HG03378 (cell line): ENCODE measurements around the gene KRT36.

Experiments used
- ATAC-seq: cut with Tn5 transposase; IDR thresholded peaks from one replicate; pipeline ENCODE4 v1.9.1; 2021; ENCODE audit warnings: mild to moderate bottlenecking, moderate library complexity; ENCODE audit not compliant: unreplicated experiment

KRT36 gene

GRCh38 chr17:41442739-41443138 is 47.0 kb downstream of the KRT36 start:
- no peak for ATAC-seq

- ATAC-seq: no peak
Observed at GRCh38 chr17:41440531-41441033, 49.1 kb downstream of the KRT36 start, which contains the start of gene KRT38. KRT38 (minus strand) TSS chr17:41440983; CDS start chr17:41440921, 62 bp downstream.

- no peak for ATAC-seq
Observed at GRCh38 chr17:41439375-41439774, 50.3 kb downstream of the KRT36 start.

- ATAC-seq: no peak
Observed at GRCh38 chr17:41437769-41438168, 51.9 kb downstream of the KRT36 start.

GRCh38 chr17:41437254-41437653 is 52.5 kb downstream of the KRT36 start:
- no peak for ATAC-seq
